Esophagus muscularis mucosa (tissue), 3 donors: Measurements from ENCODE around the gene ZBTB32.

ENCODE experiments used
- CTCF ChIP-seq, 3 experiments: fragments of 200-600 bp in 2 of 3; fragments of 450-650 bp in 1 of 3; sonication (generic) in 2 of 3; IDR thresholded peaks; one replicate each; pipeline ENCODE4 v1.5.1; 2017 to 2019; ENCODE audit warnings: antibody characterized with exemption in 3 of 3, mild to moderate bottlenecking in 2 of 3, moderate library complexity in 1 of 3
- EP300 ChIP-seq: sonication (generic); formaldehyde crosslinking; IDR thresholded peaks from one replicate; pipeline ENCODE4 v1.6.1; 2017; ENCODE audit warnings: antibody characterized with exemption

- TF ChIP-seq CTCF (IDR thresholded peaks at IDR 0.05) (no peak), EP300 (no peak)
Measured at GRCh38 chr19:35713506-35713850, 9.1 kb downstream of the ZBTB32 start.
